ENCODE measurements around the gene CENPX.

- TF ChIP-seq CTCF (IDR thresholded peaks at IDR 0.05) (no peak), POLR2A (IDR thresholded peaks at IDR 0.05) (no peak)
Measured at GRCh38 chr17:82005701-82006348, 16.9 kb downstream of the CENPX start.

All from esophagus squamous epithelium (tissue), 4 donors.